HepG2 (cell line): ENCODE measurements around the gene LRP1-AS. TPM values are rescaled to one million over a fixed set of nuclear protein-coding genes. Genes with fewer than 3 reads are reported as not detected.

Experiments
- IRX3 ChIP-seq: sonication (generic); formaldehyde crosslinking; IDR thresholded peaks from 2 replicates; pipeline ENCODE4 v1.8.1; 2023; ENCODE audit warnings: mild to moderate bottlenecking, low read depth, missing genetic modification reagents, borderline replicate concordance
- PHF8 ChIP-seq: sonication (generic); formaldehyde crosslinking; IDR thresholded peaks from 2 replicates; pipeline ENCODE4 v1.5.0; 2020; ENCODE audit warnings: missing genetic modification reagents
- SIN3A ChIP-seq: IDR thresholded peaks from 2 replicates; pipeline ENCODE4 v1.6.1; 2011; ENCODE audit warnings: low read depth, mild to moderate bottlenecking, control low read depth, low read length, borderline replicate concordance
- TRAFD1 ChIP-seq: sonication (generic); formaldehyde crosslinking; IDR thresholded peaks from 2 replicates; pipeline ENCODE4 v1.5.1; 2020; ENCODE audit warnings: missing genetic modification reagents, mild to moderate bottlenecking, borderline replicate concordance
- ZFP90 ChIP-seq: sonication (generic); formaldehyde crosslinking; IDR thresholded peaks from 2 replicates; pipeline ENCODE4 v1.8.0; 2022; ENCODE audit warnings: missing genetic modification reagents, mild to moderate bottlenecking, inconsistent platforms, borderline replicate concordance
- ZNF407 ChIP-seq: sonication (generic); formaldehyde crosslinking; IDR thresholded peaks from one replicate; pipeline ENCODE4 v1.5.1; 2020; ENCODE audit warnings: mild to moderate bottlenecking, missing genetic modification reagents; ENCODE audit errors: not compliant biosample characterization
- polyA plus RNA-seq, 8 experiments: library from polyadenylated mRNA; depleted of rRNA in 3 of 8; stranded (reverse) in 7 of 8; unstranded in 1 of 8; fragments of >200 nt; fragmentation: Illumina TruSeq in 4 of 8; extraction: Trizol in 4 of 8; gene quantifications; 2 replicates each; pipeline versions ENCODE4 v1.2.1 to v1.2.3, GENCODE V29; 2011 to 2016; ENCODE audit warnings: low read depth in 4 of 8, missing spikeins in 1 of 8, mixed read lengths in 1 of 8; ENCODE audit not compliant: insufficient read depth in 1 of 8
- total RNA-seq, 5 experiments: library from RNA; depleted of rRNA; stranded (reverse); fragments of >200 nt; fragmentation: Illumina TruSeq; extraction: Trizol; gene quantifications; 2 replicates each; pipeline ENCODE4 v1.2.3, GENCODE V29; 2016; ENCODE audit warnings: low read depth in 1 of 5
- TF ChIP-seq, protein P1 (sequence below), 2 experiments: fragments of 450-650 bp in 1 of 2; sonication (generic) in 1 of 2; formaldehyde crosslinking in 1 of 2; IDR thresholded peaks; 2 replicates each; pipeline versions ENCODE4 v1.6.1 to v1.8.0; 2016 to 2022; ENCODE audit warnings: antibody characterized with exemption in 1 of 2, mild to moderate bottlenecking in 1 of 2, missing genetic modification reagents in 1 of 2

LRP1-AS gene
- total and polyA plus RNA-seq, 2 of the 13 experiments (the other 11 are each of a cell fraction or from before 2014, with no cell fraction given) = 0.20 TPM; not detected in 1

- TF ChIP-seq ZNF407 (CRISPR knock-in tag) (peak; percentile 19), ZFP90 (CRISPR knock-in tag) (no peak), PHF8 (CRISPR knock-in tag) (peak; percentile 23; the same call in 1 of the 2 replicates), TRAFD1 (CRISPR knock-in tag) (no peak), SIN3A (no peak), IRX3 (CRISPR knock-in tag) (no peak)
- TF ChIP-seq, protein P1, sequence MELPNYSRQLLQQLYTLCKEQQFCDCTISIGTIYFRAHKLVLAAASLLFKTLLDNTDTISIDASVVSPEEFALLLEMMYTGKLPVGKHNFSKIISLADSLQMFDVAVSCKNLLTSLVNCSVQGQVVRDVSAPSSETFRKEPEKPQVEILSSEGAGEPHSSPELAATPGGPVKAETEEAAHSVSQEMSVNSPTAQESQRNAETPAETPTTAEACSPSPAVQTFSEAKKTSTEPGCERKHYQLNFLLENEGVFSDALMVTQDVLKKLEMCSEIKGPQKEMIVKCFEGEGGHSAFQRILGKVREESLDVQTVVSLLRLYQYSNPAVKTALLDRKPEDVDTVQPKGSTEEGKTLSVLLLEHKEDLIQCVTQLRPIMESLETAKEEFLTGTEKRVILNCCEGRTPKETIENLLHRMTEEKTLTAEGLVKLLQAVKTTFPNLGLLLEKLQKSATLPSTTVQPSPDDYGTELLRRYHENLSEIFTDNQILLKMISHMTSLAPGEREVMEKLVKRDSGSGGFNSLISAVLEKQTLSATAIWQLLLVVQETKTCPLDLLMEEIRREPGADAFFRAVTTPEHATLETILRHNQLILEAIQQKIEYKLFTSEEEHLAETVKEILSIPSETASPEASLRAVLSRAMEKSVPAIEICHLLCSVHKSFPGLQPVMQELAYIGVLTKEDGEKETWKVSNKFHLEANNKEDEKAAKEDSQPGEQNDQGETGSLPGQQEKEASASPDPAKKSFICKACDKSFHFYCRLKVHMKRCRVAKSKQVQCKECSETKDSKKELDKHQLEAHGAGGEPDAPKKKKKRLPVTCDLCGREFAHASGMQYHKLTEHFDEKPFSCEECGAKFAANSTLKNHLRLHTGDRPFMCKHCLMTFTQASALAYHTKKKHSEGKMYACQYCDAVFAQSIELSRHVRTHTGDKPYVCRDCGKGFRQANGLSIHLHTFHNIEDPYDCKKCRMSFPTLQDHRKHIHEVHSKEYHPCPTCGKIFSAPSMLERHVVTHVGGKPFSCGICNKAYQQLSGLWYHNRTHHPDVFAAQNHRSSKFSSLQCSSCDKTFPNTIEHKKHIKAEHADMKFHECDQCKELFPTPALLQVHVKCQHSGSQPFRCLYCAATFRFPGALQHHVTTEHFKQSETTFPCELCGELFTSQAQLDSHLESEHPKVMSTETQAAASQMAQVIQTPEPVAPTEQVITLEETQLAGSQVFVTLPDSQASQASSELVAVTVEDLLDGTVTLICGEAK (IDR thresholded peaks at IDR 0.05) = no peak
- TF ChIP-seq, protein P1 (CRISPR knock-in tag; IDR thresholded peaks at IDR 0.05) = no peak
These were observed 37.1 kb downstream of the LRP1-AS start (continued) for GRCh38 chr12:57110104-57111030.
